AG20443 (cell line): ENCODE measurements around the gene C1QTNF4.
"Not testable (repeated sequence)": the region's sequence is repeated elsewhere in the genome, so short reads cannot be mapped to it uniquely, and the experiment has no call there.

ENCODE experiments used
- DNase-seq: peaks from one replicate; pipeline ENCODE4 v3.0.0; 2012; ENCODE audit warnings: low spot score, mixed read lengths

The C1QTNF4 gene

DNA sequence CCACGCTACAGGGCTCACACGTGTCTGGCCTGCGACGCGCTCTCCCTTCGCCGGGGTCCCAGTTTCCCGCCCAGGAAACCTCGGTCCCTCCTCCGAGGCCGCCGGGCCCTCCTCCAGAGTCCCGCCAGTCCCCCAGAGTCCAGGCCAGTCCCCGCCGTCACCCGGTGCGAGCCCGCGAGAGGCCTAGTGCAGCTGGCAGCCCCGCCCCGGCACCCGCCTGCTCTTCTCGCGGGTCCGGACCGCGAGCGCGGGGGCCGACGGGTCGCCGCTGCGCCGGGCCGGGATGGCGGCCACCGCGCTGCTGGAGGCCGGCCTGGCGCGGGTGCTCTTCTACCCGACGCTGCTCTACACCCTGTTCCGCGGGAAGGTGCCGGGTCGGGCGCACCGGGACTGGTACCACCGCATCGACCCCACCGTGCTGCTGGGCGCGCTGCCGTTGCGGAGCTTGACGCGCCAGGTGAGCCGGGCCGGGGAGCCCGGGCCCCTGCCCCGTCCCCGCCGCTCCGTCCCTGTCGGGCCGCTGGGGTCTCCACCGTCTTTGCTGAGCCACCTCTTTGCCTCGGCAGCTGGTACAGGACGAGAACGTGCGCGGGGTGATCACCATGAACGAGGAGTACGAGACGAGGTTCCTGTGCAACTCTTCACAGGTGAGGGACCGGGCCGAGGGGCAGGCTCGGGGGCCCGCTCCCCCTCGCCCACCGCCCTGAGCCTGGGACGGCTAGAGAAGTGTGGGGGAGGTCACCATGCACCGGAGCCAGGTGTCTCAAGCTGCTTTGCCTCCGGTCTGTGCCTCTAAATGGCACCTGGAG is 28.7 kb downstream of the C1QTNF4 start, which contains the start of gene PTPMT1:
Gene PTPMT1 (plus strand): TSS at position 260 of the 809 bp plus-strand sequence. CDS start 24 bp downstream, at position 284.
- peak; percentile 92 for DNase-seq

GRCh38 chr11:47564933-47565339 is 29.3 kb downstream of the C1QTNF4 start:
- no peak for DNase-seq

DNA sequence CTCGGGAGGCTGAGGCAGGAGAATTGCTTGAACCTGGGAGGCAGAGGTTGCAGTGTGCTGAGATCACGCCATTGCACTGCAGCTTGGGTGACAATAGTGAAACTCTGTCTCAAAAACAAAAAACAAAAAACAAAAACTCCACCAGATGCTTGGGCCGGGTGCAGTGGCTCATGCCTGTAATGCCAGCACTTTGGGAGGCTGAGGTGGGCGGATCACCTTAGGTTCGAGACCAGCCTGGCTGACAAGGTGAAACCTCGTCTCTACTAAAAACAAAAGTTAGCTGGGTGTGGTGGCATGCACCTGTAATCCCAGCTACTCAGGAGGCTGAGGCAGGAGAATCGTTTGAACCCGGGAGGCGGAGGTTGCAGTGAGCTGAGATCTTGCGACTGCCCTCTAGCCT is 29.8 kb downstream of the C1QTNF4 start:
- DNase-seq: not testable (repeated sequence)

GRCh38 chr11:47562393-47562792 is 31.8 kb downstream of the C1QTNF4 start:
- not testable (repeated sequence) for DNase-seq

GRCh38 chr11:47560426-47560825 is 33.8 kb downstream of the C1QTNF4 start:
- no peak for DNase-seq

- DNase-seq: no peak
Measured at GRCh38 chr11:47558695-47559094, 35.5 kb downstream of the C1QTNF4 start.

DNA sequence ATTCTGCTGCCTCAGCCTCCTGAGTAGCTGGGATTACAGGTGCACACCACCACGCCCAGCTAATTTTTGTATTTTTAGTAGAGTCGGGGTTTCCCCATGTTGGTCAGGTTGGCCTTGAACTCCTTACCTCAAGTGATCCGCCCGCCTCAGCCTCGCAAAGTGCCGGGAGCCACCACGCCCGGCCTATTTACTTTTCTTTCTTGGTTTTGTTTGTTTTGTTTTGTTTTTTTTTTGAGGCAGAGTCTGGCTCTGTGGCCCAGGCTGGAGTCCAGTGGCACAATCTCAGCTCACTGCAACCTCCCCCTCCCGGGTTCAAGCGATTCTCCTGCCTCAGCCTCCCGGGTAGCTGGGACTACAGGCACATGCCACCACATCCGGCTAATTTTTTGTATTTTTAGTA is 37.2 kb downstream of the C1QTNF4 start:
- not testable (repeated sequence) for DNase-seq

DNA sequence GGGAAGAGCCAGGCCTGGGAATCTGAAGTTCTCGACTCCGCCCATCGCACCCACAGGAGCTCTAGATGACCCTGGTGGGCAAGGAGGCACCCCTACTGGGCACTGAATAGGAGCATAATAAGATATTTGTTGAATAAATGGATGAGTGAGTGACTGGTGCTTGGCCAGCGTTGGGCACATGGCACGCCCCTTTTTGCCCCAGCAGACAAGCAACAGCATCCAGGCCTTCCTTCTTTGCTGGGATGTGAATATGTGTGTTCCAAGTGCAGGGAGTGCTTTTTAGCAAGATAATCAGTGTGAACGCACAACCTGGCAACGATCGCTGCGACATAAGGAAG is 40.8 kb downstream of the C1QTNF4 start:
- no peak for DNase-seq

GRCh38 chr11:47552566-47553405 is 41.4 kb downstream of the C1QTNF4 start, which contains the start of gene CELF1:
TSS of gene CELF1 (minus strand) at chr11:47553132. CDS start at chr11:47499523, 53,609 bp downstream.
- DNase-seq: peak; percentile 96

GRCh38 chr11:47552056-47552565 is 42.1 kb downstream of the C1QTNF4 start:
- peak; percentile 42 for DNase-seq

DNA sequence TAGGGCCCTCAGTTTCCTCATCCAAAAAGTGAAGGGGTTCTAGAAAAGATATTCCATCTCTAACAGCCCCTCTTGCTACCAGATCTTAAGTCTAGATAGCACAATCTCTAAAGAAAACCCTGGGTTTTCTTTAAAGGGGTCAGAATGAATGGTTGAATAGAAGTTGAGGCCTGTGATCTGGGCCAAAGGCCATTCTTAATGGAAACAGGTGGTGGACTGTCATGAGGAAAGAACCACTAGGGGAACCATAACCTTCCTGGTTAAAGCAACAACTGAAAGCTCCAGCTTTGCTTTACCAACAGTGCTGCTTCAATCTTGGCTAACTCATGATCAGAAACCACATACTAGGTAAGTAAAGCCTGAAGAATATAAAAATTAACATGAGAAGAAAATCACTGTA is 43.1 kb downstream of the C1QTNF4 start:
- DNase-seq: no peak

GRCh38 chr11:47550288-47551047 is 43.7 kb downstream of the C1QTNF4 start:
- DNase-seq: no peak

DNA sequence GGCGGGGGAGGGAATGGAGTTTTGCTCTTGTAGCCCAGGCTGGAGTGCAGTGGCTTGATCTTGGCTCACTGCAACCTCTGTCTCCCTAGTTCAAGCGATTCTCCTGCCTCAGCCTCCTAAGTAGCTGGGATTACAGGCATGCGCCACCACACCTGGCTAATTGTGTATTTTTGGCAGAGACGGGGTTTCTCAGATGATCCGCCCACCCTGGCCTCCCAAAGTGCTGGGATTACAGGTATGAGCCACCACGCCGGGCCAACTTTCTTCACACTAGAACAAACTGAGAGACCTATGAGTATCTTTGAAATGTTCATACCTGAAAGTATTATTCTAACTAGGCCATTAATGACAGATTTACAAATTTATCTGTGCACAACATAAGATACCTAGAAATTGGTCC is 47.9 kb downstream of the C1QTNF4 start:
- not testable (repeated sequence) for DNase-seq

DNA sequence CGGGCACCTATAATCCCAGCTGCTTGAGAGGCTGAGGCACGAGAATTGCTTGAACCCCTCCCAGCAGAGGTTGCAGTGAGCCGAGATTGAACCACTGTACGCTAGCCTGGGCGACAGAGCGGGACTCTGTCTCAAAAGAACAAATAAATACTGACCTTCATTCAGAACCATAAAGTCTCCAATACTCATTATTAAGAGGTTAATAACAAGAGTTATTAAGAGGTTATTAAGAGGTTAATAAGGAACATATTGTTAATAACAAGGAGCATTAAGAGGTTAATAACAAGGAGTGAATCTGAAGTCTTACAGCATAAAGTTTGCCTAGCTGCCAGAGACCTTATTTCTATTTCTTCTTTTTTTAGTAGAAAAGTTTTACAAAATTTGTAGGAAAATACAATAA is 48.9 kb downstream of the C1QTNF4 start:
- DNase-seq: no peak

- no peak for DNase-seq
Measured at GRCh38 chr11:47541070-47541469, 53.1 kb downstream of the C1QTNF4 start.

GRCh38 chr11:47539681-47540039 is 54.6 kb downstream of the C1QTNF4 start:
- DNase-seq: no peak
